GM12801 (cell line): ENCODE data around the gene C2orf49.

Source experiments
- CTCF ChIP-seq: IDR thresholded peaks from one replicate; pipeline ENCODE4 v1.5.1; 2011; ENCODE audit warnings: control low read depth; ENCODE audit not compliant: insufficient read length; ENCODE audit errors: extremely low read depth

Gene C2orf49

DNA sequence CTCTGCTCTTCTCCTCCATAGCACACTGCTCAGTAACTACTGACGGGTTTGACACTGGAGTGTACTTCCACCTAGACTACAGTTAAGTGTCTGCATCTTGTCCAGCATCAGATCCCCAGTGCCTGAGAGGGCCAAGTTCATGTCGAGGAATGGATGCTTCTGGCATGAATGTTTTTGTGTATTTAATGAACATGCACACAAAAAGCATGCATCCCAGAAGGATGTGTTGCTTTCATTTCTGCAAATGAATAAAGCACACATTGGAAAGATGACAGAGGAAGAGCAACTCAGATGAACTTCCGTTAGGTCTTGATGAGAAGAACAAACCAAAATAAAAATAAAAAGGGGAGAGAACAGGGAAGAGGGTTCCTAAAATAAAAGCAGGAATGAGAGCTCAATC is 27.9 kb downstream of the C2orf49 start:
- no peak for TF ChIP-seq CTCF

GRCh38 chr2:105368759-105369408 is 31.5 kb downstream of the C2orf49 start:
- TF ChIP-seq CTCF = no peak

DNA sequence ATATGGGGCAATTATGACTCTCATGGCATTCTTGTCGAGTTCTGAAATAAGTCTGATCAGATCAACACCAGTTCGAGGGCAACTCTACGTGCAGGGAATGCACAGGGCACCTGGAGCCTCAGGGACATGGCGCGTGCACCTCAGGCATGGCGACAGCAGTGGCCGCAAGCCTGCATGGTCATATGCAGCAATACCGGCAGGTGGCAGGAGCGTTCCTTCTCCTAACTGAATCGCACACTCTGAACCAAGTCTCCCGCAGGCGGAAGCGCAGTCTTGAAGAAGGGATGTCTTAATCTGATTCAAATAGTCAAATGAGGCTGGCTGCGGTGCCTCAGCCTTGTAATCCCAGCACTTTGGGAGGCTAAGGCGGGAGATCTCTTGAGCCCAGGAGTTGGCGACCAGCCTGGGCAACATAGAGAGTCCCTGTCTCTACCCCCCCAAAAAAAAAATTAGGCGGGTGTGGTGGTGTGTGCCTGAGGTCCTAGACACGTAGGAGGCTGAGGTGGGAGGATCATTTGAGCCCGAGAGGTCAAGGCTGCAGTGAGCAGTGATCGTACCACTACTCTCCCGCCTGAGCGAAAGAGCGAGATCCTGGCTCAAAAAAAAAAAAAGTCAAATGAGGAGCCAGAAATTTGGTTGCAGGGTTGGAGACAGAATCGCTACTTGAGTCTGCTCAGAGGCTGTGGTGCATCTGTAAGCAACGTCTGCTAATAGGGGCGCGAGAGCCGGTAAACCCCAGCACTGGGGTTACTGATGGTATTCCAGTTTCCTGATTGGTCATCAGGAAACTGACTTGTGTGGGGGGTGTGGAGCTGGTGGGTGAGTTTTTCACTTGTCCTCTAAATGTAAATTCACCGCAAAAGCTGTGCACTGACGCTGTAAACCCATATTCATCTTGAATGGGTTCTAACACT is 32.7 kb downstream of the C2orf49 start:
- TF ChIP-seq CTCF = no peak

DNA sequence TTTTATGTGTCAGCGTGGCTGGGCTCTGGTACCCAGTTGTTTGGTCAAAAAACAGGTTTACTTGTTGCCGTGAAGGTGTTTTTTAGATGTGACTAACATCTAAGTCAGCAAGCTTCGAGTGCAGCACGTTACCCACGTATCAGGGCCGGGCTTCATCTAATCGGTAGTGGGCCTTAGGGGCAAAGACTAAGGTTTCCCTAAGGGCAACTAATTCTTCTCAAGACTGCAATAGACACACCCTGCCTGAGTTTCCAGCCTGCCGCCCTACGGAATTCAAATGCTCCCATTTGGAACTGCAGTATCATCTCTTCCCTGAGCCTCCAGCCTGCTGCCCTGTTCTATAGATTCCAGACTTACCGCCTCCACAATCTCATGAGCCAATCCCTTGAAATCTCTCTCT is 33.8 kb downstream of the C2orf49 start:
- no peak for TF ChIP-seq CTCF

- no peak for TF ChIP-seq CTCF
Measured at GRCh38 chr2:105371810-105372209, 34.5 kb downstream of the C2orf49 start.

DNA sequence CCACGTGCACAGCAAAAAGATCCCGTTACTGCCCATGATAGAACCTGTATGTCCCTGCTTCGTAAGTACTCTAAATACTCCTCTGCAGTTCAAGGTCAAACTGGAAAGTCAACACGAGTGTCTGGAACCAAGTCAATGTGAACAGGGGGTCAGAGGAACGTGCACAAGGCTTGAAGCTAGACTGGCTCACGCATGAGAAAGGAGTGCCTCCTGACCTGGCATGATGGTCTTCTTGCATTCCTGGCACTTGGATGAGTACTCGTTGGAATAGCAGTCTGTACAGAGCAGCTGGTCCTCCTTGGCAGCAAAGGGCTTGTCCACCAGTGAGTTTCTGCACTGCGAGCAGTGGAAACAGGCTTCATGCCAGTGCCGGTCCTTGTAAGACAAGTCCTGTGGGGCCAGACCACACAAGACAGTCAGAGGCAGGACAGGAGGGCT is 36.0 kb downstream of the C2orf49 start:
- TF ChIP-seq CTCF = no peak

GRCh38 chr2:105373895-105374401 is 36.6 kb downstream of the C2orf49 start:
- TF ChIP-seq CTCF = no peak
